Endothelial cell of umbilical vein (primary cell): ENCODE measurements around the gene CPEB1.

Experiments used
- CTCF ChIP-seq, 2 donors: IDR thresholded peaks; 1 replicate in 1 of 2; 2 replicates in 1 of 2; pipeline ENCODE4 v1.5.1; 2011; ENCODE audit warnings: low read length in 2 of 2, mild to moderate bottlenecking in 2 of 2, moderate library complexity in 2 of 2, control low read depth in 1 of 2, inconsistent platforms in 1 of 2, low read depth in 1 of 2; ENCODE audit not compliant: insufficient read depth in 1 of 2; ENCODE audit errors: extremely low read depth in 1 of 2
- EZH2 ChIP-seq: IDR thresholded peaks from 2 replicates; pipeline ENCODE4 v1.6.1; 2012; ENCODE audit warnings: borderline replicate concordance, low read depth, mild to moderate bottlenecking, moderate library complexity, low read length, inconsistent platforms; ENCODE audit not compliant: severe bottlenecking
- FOS ChIP-seq: IDR thresholded peaks from 2 replicates; pipeline ENCODE4 v1.6.1; 2011; ENCODE audit warnings: mild to moderate bottlenecking, low read length, moderate library complexity, borderline replicate concordance; ENCODE audit not compliant: insufficient read depth
- GATA2 ChIP-seq: IDR thresholded peaks from 2 replicates; pipeline ENCODE4 v1.7.0; 2011; ENCODE audit warnings: low read depth, mild to moderate bottlenecking, moderate library complexity, mixed read lengths, low read length; ENCODE audit not compliant: insufficient read length, insufficient read depth
- POLR2A ChIP-seq: IDR thresholded peaks from 2 replicates; pipeline ENCODE4 v1.6.1; 2012; ENCODE audit warnings: low read depth, mild to moderate bottlenecking, control low read depth, low read length
- POLR2AphosphoS5 ChIP-seq: IDR thresholded peaks from 2 replicates; pipeline ENCODE4 v1.6.1; 2012; ENCODE audit warnings: low read depth, mild to moderate bottlenecking, control low read depth, low read length, moderate library complexity; ENCODE audit not compliant: insufficient read depth

GRCh38 chr15:82640672-82641071 is 6.5 kb downstream of the CPEB1 start:
- TF ChIP-seq CTCF (IDR thresholded peaks at IDR 0.05; ENCODE audit: extremely low read depth in 1 of 2, insufficient read depth in 1 of 2, low read depth in 1 of 2, low read length in 2 of 2) (no peak), POLR2AphosphoS5 (no peak), FOS (no peak), POLR2A (no peak), GATA2 (no peak), EZH2 (no peak)
